Measurements from ENCODE around the gene TRIM31. TPM values are rescaled to one million over a fixed set of nuclear protein-coding genes. Genes with fewer than 3 reads are reported as not detected.

The TRIM31 gene
- total RNA-seq, 2 experiments from 2014 or later, result not detected

- H3K36me3 Mint-ChIP-seq (ENCODE audit: low read depth), result no peaks in the 10 kb centered on the region
- DNase-seq (no peak), ATAC-seq (ENCODE audit: poor library complexity) (no peak)
- H3K27ac Mint-ChIP-seq, result no peak within 1 kb of the TSS
- ChIA-PET POLR2A (no interaction called here), CTCF (no interaction called here)
- peaks cover 28% of the 10 kb centered on the region for H3K27me3 Mint-ChIP-seq
- Histone ChIP-seq H3K27me3 (ENCODE audit: control insufficient read depth in 1 of 2, insufficient read depth in 2 of 2, low read length in 2 of 2) (peaks cover 3 to 10% of the 10 kb centered on the region in 2 experiments), H3K27ac (ENCODE audit: low read depth in 1 of 2, low read length in 2 of 2) (no peak within 1 kb of the TSS), H3K4me3 (ENCODE audit: low read length) (no peak within 1 kb of the TSS), H3K9me3 (ENCODE audit: control insufficient read depth in 1 of 2, insufficient read depth in 1 of 2, low read length in 2 of 2) (no peaks in the 10 kb centered on the region), H3K36me3 (ENCODE audit: insufficient read depth, low read length) (no peaks in the 10 kb centered on the region), H3K4me1 (ENCODE audit: insufficient read depth, low read length) (peaks cover 8% of the 10 kb centered on the region)
- no peak within 1 kb of the TSS for H3K4me3 Mint-ChIP-seq
- TF ChIP-seq, protein P1, sequence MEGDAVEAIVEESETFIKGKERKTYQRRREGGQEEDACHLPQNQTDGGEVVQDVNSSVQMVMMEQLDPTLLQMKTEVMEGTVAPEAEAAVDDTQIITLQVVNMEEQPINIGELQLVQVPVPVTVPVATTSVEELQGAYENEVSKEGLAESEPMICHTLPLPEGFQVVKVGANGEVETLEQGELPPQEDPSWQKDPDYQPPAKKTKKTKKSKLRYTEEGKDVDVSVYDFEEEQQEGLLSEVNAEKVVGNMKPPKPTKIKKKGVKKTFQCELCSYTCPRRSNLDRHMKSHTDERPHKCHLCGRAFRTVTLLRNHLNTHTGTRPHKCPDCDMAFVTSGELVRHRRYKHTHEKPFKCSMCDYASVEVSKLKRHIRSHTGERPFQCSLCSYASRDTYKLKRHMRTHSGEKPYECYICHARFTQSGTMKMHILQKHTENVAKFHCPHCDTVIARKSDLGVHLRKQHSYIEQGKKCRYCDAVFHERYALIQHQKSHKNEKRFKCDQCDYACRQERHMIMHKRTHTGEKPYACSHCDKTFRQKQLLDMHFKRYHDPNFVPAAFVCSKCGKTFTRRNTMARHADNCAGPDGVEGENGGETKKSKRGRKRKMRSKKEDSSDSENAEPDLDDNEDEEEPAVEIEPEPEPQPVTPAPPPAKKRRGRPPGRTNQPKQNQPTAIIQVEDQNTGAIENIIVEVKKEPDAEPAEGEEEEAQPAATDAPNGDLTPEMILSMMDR (IDR thresholded peaks at IDR 0.05), result no peak
- no peaks in the 10 kb centered on the region for H3K9me3 Mint-ChIP-seq
- intact Hi-C loops (cut with DNase I, micrococcal nuclease), result no loop called here
- peaks cover 4% of the 10 kb centered on the region for H3K4me1 Mint-ChIP-seq (ENCODE audit: low read depth)
Measured at GRCh38 chr6:30160785-30161531, 48.1 kb upstream of the TRIM31 start, which contains the start of gene TRIM10. Gene TRIM10 (minus strand): TSS chr6:30161211. CDS start chr6:30160858, 353 bp downstream.

- ChIA-PET POLR2A (no interaction called here), CTCF (no interaction called here)
- Mint-ChIP-seq H3K27ac (no peak overlapping the region), H3K4me3 (no peak overlapping the region), H3K36me3 (ENCODE audit: low read depth) (no peaks in the 10 kb centered on the region), H3K4me1 (ENCODE audit: low read depth) (peaks cover 4% of the 10 kb centered on the region), H3K27me3 (peaks cover 35% of the 10 kb centered on the region), H3K9me3 (no peaks in the 10 kb centered on the region)
- peaks cover 8% of the 10 kb centered on the region for H3K4me1 ChIP-seq (ENCODE audit: insufficient read depth, low read length)
- no peaks in the 10 kb centered on the region for H3K36me3 ChIP-seq (ENCODE audit: insufficient read depth, low read length)
- TF ChIP-seq, protein P1 (IDR thresholded peaks at IDR 0.05), result no peak
- ATAC-seq (ENCODE audit: poor library complexity) (no peak), DNase-seq (no peak)
- peaks cover 10% of the 10 kb centered on the region in 2 experiments for H3K27me3 ChIP-seq (ENCODE audit: control insufficient read depth in 1 of 2, insufficient read depth in 2 of 2, low read length in 2 of 2)
- no peaks in the 10 kb centered on the region for H3K9me3 ChIP-seq (ENCODE audit: control insufficient read depth in 1 of 2, insufficient read depth in 1 of 2, low read length in 2 of 2)
- H3K4me3 ChIP-seq (ENCODE audit: low read length), result no peak overlapping the region
- intact Hi-C loops (cut with DNase I, micrococcal nuclease), result no loop called here
- H3K27ac ChIP-seq (ENCODE audit: low read depth in 1 of 2, low read length in 2 of 2), result no peak overlapping the region
Measured at GRCh38 chr6:30160008-30160784, 47.3 kb upstream of the TRIM31 start.

GRCh38 chr6:30158475-30159040 is 45.7 kb upstream of the TRIM31 start:
- intact Hi-C loops (cut with DNase I, micrococcal nuclease), result no loop called here
- H3K27ac ChIP-seq (ENCODE audit: low read depth in 1 of 2, low read length in 2 of 2), result no peak overlapping the region
- Mint-ChIP-seq H3K27me3 (peaks cover 36% of the 10 kb centered on the region), H3K9me3 (no peaks in the 10 kb centered on the region), H3K4me1 (ENCODE audit: low read depth) (peaks cover 4% of the 10 kb centered on the region), H3K36me3 (ENCODE audit: low read depth) (no peaks in the 10 kb centered on the region), H3K27ac (no peak overlapping the region), H3K4me3 (no peak overlapping the region)
- POLR2A ChIA-PET, result no interaction called here
- H3K9me3 ChIP-seq (ENCODE audit: control insufficient read depth in 1 of 2, insufficient read depth in 1 of 2, low read length in 2 of 2), result no peaks in the 10 kb centered on the region
- no peak overlapping the region for H3K4me3 ChIP-seq (ENCODE audit: low read length)
- CTCF ChIA-PET, result no interaction called here
- H3K4me1 ChIP-seq (ENCODE audit: insufficient read depth, low read length), result peaks cover 8% of the 10 kb centered on the region
- TF ChIP-seq, protein P1 (IDR thresholded peaks at IDR 0.05), result no peak
- DNase-seq (no peak), ATAC-seq (ENCODE audit: poor library complexity) (no peak)
- peaks cover 10% of the 10 kb centered on the region in 2 experiments for H3K27me3 ChIP-seq (ENCODE audit: control insufficient read depth in 1 of 2, insufficient read depth in 2 of 2, low read length in 2 of 2)
- H3K36me3 ChIP-seq (ENCODE audit: insufficient read depth, low read length), result no peaks in the 10 kb centered on the region

Data from CD4-positive, alpha-beta T cell (primary cell).